Activated T-cell treated with anti-CD3 and anti-CD28 coated beads for 48 hours (primary cell): ENCODE data around the gene SPPL2C.
A peak's percentile ranks its signal among the peaks of the same experiment; 100 is the strongest.
"Not testable (repeated sequence)": the region's sequence is repeated elsewhere in the genome, so short reads cannot be mapped to it uniquely, and the experiment has no call there.

Source experiments
- DNase-seq: peaks from one replicate; pipeline ENCODE4 v3.0.0-alpha.2; 2020; ENCODE audit warnings: low read depth

The SPPL2C gene

DNA sequence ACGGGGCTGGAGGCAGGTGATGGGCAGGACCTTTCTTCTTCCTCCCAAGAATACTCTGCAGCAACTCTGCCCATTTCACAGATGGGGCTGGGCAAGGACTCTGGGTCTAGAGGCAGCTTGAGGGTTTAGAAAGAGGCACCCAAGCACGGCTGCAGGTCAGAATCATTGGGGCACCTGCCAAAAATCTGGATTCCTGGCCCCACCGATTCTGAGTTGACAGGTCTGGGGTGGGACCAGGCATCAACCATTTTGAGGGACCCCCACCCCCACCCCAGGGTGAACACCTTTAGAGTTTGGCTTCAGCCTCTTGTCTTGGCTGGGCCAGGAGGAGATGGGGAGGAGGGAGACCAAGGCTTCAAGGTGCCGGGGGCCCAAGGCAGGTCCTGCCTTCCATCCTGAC, 5.3 kb downstream of the SPPL2C start:
- no peak for DNase-seq

DNA sequence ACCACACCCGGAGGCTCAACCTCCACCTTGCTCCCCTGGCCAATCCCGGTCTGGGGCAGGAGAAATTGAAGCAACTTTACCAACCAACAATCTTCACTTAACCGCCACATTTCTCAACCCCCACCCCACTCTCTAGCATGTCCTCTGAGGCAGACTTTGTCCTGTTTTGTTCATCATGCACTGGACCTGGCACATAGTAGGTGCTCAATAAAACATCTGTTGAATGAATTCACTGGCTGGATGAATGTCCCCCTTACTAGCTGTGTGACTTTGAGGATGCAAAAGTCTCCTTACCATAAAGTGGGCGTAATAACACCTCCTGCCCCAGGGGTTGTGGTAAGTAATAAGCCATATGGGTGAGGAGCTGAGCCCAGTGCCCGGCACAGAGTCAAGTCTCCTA, 5.8 kb downstream of the SPPL2C start:
- DNase-seq = no peak

DNA sequence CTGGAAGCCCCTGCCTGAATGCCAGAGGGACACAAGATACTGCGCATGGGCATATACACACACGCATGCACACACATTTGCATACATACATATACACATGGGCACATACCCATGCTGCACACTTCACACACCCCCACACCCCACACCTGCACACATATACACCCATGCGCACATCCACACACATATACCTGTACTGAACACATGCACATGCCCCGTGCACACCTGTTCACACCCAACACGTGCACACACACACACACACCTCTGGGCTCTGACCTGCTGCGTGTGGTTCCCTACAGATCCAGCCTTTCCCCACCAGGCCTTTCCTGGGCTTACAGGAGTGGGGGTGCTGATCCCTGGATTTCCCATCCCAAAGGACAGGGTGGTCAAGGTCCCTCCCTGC, 6.3 kb downstream of the SPPL2C start:
- no peak for DNase-seq

DNA sequence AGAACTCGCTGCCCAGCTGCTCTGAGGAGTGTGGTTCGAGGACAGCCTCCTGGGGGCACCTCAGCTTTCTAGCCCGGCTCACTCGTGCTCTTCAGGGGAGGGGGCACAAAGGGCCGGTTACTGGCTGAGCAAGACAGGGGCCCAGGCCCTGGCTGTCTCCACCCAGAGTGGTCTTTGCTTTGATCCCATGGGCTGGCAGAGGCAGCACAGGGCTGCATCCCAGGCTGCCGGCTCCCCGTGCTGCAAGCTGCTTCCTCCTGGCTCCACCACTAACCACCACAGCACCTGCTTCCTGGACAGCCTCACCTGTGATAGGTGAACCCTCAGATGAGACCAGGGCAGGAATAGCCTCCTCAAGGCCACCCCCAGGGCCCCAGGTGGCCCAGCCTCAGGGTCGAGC, 6.8 kb downstream of the SPPL2C start:
- DNase-seq = no peak

DNA sequence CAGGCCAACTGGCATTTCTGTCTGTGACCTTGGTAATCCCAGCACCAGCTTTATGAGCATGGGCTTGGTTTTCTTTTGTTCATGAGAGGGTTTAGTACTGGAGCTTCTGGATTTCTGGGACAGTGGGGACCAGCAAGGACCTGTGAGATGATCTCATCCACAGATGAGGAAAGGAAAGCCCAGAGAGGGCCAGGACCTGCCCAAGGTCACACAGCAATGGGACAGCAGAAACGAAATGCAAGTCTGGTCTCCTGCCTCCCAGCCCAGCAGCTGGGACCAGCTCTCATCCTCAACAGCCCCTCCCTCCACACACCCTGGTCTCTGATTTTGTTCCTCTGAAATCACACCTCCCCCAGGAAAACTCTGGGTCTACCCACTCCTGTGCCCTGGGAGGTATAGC, 7.2 kb downstream of the SPPL2C start:
- DNase-seq = no peak

DNA sequence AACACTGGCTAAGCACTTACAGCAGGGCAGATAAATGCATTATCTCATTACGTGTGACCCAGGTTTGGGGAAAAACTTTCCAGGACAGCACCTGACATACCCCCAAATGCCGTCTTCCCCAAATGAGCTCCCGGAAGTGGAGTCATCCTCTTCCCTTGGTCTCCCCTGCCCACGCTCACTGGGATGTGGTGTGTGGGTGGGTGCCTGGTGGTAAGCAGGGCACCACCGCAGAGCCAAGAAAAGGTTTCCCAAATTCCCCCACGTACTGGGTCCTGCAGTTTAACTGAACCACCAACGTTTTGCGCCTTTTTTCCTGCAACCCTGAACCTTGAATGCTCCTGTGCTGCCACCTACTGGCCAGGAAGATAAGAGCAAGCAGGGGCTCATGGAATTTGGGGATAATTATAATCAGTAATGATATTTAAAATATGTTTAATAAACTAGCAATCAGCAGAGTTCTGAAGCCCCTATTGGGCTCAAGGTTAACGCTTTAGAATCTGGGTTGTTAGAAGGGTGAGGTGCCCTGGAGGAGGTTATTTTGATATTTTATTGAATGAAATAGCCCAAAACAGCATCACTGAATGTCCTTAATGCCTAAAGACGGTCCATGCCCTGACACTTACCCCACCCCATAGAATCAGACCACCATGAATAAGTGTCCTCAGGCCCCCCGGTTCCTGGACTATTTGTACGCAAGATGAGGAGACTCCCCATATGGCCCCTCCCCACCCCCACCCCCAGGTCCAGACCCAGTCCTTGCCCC, 8.0 kb downstream of the SPPL2C start:
- peak; percentile 43 for DNase-seq

DNA sequence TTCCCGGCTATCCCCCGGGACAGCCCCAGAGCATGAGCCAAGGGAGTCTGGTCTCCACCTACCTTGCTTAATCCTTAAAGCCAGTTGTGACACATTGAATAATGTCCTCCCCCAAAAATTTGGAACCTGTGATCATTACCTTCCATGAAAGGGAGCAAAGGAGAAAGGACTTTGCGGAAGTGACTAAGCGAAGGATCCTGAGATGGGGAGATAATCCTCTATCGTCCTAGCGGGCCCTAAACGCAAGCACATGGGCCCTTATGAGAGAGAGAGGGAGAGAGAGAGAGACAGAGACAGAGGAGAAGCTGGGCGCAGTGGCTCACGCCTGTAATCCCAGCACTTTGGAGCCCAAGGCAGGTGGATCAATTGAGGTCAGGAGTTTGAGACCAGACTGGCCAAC, 9.5 kb downstream of the SPPL2C start:
- no peak for DNase-seq

DNA sequence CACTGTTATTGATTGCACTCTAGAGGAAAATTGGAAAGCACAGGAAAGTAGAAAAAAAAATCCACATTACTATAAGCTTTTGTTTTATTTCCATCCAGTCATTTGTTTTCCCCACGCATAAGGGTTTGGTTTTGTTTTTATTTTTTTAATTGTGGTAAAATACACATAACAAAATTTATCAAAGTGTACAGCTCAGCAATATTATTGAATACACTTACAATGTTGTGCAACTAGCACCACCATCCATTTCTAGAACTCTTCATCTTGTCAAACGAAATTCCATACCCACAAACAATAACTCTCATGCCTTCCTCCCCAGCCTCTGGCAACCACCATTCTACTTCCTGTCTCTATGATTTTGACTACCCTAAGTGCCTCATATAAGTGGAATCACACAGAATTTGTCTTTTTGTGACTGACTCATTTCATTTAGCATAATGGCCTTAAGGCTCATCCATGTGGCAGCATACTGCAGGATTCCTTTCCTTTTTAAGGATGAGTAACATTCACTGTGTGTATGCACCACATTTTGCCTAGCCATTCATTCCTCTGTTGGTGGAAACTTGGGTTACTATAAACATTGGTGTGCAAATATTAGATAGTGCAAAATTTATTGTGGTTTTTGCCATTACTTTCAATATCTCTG, 11.1 kb downstream of the SPPL2C start:
- no peak for DNase-seq

DNA sequence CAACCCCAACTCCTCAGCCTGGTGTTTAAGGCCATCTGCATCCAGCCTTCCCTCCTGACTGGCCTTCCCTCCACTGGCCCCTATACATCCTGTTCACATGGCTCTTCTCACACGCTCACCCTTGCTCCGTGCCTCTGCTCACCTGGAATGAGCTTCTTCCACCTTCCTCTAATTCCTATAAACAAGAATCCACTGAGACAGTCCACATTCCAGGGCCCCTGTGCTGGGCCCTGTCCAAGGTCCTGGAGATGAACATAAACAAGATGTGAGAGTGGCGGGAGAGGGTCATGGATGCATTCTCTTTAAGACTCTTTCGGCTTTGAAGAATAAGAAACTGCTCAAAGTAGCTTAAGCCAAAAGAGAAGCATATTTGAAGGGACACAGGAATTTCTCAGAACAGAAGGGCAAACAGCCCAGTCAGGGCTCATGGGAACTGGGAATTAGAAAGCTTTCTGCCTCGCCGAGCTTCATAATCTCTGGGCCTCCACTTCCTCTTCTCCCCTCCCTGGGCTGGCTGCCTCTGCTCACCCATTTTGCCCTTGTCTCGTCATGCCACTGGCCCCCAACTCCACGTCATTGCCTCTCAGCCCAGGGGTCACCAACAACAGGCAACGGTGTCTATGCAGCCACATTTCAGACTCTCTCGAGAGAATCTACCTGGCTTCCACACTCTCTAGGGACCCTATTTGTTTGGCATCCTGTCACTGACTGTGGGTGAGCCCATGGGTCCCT, 13.5 kb downstream of the SPPL2C start:
- no peak for DNase-seq

DNA sequence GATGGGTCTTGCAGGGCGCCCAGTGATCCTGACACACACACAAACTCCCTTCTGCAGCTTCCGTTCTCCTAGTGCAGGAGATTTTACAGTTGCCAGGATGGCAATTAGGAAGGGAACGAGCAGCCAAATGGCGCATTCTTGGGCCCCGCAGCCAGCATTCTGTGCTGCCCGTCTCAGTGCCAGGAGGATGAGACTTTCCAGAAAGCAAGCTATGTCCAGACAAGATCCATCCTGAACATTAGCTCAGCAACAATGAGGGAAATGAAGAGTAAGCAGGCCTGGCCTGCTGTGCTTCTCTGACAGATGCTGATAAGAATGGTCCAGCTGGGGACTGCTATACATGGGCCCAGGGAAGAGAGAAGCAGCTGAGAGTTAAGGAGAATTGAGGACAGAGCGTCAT, 16.5 kb downstream of the SPPL2C start:
- DNase-seq = no peak

DNA sequence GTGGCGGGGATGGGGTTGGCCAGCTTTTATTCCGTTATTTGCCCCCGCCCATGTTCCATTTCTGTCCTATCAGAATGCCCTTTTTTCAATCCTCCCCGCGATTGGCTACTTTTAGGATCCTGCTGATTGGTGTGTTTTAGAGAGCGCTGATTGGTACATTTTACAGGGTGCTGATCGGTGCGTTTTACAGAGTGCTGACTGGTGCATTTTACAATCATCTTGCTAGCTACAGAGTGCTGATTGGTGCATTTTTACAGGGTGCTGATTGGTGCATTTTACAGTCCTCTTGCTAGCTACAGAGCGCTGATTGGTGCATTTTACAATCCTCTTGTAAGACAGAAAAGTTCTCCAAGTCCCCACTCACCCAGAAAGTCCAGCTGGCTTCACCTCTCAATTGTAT, 17.4 kb downstream of the SPPL2C start:
- DNase-seq = not testable (repeated sequence)

DNA sequence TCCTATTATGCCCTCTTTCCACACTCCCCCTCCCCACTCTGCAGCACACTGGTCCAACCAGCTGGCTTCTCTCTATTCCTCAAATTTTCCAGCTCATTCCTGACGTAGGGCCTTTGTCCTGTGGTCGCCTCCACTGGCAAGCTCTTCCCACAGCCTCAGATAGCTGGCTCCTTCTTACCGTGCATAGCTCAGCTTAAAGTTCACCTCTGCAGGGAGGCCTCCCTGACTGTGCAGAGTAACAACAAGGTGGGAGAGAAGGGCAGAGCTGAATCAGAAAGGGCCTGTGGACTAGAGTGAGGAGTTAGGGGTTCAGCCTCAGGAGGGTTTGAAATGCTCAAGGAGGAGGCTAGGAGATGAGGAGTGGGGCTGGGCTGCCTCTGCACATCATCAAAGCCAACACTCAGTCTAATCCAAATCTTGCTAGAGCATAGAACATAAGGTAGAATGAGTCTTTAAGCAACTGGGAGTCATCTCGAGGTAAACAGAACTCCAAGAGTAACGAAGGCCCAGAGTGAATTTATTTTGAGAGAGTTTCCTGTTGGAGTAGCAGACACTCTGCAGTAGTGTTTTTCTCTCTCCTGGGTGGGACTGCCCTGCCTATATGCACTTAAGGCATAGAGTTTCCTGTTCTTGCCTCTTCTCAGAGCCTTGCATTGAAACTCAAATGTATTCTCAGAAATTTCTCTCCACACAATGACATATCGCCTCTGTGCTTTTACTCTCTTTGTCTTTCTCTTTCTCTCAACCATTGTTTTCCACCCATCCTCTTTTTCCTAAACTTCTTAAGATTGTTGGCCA, 19.4 kb downstream of the SPPL2C start:
- DNase-seq = no peak

DNA sequence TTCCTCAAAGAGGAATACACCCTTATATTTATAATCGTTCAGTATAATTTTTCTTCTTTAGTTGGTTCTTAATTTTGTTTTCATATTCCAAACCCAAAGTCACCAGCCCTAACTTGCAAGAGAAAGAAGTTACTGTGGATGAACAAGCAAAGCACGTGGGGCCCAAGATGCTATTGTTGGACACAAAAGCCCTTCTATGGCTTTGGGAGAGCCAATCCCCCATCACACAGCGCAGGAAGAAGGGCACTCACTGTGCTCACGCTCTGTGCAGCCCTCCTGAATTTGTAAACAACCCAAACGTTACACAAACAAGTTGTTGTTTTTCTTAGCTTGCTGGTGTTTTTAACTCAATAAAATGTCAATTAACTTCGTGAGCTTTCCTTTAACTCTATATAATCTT, 22.5 kb downstream of the SPPL2C start:
- no peak for DNase-seq

DNA sequence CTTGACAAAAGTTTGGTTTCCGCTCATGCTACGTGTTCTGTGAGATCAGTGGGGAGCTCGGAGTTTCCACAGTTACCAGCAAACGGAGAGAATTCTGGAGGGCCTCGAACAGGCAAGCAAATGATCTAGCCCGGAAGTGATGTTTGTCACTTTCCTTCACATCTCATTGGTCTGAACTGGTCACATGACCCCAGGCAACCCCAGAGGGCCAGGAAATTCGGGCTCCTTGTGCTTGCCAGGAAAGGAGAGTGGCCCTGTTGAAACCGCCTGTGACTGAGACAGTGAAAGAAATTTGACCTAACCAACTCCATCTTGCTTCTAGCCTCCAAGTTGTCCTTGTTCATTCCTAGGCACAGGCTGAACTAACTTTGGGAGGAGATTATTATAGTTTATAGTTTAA, 23.0 kb downstream of the SPPL2C start:
- no peak for DNase-seq

DNA sequence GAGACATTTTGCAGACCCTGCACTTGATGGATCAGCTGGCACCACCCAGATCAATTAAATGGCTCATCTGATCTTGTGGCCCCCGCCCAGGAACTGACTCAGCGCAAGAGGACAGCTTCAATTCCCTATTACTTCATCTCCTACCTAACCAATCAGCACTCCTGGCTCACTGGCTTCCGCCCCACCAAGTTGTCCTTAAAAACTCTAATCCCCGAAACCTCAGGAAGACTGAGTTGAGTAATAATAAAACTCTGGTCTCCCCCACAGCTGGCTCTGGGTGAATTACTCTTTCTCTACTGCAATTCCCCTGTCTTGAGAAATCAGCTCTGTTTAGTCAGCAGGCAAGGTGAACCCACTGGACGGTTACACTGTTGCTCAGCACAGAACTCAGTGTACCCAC, 23.6 kb downstream of the SPPL2C start:
- DNase-seq = no peak

DNA sequence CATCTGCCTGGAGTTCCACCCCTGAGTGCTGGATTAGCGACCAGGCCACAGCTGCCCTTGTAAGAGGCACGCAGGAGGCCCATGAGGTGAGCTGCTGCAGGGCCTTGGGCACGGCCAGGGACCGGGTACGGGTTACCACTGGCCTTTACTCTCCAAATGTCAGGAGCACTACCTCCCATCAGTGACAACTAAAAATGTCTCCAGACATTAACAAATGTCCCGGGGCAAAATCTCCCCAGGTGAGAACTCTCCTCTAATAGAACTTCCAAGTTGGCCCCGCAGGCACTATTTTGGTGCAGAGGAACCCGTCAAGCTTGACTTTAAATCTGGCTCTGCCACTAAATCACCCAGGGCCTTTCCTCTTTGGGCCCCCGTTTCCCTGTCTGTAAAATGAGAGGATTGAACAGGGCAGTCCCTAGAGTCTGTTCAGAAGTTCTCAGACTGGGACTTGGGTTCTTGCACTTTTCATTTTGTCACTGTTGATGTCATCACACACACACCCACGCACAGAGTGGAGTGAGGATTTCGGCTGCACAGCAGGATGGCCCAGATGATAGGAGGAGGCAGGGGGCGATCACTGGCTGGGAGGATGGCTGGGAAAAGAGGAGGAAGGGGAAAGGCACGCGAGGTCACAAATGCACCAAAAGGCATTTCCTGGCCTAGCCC, 25.1 kb downstream of the SPPL2C start:
- no peak for DNase-seq

DNA sequence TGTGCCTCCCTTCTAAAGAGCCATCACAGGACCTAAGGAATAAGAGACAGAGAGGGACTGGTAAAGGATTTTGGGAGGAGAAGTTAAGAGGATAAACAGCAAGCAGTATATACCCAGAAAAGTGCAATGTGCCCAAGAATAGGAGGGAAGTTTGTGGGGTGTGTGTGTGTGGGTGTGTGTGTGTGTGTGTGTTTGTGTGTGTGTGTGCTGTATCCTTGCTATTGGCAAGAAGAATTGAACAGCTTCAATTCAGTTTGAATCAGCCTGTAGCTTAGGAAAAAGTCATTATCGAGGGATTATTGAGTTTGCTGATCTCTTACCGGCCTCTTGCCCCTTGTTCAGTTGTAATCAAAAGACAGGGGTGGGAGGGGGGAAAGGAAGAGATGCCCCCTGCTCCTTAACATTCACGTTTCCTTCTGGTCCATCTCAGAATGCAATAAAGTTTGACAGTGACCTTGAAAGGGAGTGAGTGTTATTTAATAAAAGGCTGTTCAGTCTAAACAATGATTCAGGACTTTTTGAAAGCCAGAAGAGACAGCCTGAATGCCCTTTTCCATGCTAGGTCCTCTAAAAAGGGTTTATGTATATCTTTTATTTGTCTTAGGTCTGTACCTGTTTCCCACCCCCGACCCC, 25.8 kb downstream of the SPPL2C start:
- no peak for DNase-seq

DNA sequence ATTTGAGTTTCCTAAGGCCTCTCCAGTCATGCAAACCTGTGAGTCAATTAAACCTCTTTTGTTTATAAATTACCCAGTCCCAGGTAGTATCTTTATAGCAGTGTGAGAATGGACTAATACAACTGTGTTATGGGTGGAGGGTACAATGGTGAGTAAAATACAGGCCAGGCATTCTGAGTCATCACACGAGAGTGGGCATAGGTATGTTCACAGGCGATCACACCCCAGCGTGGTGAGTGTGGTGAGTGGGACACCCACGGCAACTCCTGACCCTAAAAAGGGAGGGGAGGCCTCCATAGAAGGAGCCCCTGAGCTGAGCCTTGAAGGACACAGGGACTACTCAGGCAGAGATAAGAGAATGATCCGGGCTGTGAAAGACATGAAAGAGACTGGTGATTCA, 27.0 kb downstream of the SPPL2C start:
- no peak for DNase-seq

DNA sequence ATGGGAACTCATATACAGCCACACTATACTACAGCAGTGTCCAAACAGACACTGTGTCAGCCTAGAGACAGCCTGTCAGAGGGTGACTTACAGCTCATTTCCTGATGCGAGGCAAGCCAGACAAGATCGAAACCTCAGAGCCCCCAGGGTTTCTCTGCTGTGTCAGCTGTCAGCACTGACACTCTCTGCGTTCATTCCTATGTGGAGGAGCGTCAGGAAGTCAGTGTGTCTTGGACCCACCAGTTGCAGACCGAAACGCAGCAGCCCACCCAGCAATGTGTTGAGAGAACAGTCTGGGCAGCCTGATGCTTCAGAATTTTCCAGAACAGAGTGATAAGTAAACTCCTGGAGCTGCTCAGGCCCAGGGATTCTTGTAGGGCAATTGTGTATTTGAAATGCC, 29.0 kb downstream of the SPPL2C start:
- DNase-seq = no peak

DNA sequence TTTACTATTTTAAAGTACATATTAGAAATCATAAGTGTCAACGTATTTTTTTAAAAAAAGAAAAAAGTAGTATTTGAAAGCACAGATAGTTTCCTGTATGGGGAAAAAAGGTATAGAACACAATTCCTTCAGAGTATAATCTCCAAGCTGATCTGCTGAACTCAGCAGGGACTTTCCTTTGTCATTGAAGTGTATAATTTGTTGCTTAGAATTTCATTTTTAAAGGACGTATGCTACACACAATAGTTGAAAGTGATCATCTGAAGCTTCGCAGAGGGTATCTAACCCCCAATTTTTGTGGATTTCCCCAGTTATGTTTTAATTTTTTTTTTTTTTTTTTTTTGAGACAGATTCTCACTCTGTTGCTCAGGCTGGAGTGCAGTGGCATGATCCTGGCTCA, 29.5 kb downstream of the SPPL2C start:
- no peak for DNase-seq

DNA sequence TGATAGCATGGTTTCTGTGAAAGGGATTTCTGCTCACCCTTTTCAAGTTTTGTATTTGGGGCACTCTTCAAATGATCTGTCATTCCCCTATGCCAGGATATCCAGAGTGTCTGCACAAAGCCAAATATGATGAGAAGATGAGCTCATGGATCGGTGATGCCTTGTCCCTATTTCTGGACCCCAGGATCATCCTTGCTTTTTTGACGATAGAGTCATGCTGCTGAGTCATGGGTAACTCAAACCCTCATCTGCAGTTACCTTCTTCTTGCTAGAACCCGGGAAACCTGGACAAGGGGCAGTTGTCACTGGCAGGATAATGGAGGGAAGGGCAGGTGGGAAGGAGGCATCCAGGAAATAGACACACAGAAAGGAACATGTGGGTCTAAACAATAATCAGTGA, 31.9 kb downstream of the SPPL2C start:
- DNase-seq = no peak

DNA sequence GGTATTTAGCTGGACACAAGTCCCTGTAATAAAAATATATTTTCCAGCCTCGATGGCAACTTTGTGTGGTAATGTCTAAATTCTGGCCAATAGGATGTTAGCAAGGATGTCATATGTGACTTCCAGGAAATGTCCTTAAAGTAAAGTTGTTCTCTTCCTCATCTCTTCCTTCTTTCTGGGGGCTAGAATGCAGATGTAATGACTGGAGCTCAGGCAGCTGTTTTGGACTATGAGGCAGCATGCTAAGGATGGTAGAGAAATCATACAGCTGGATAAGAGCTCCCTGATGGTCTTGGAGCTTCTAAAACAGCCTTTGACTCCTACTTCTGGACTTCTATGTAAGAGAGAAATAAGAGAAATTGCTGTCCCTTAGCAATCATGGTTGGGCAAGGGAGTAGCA, 32.8 kb downstream of the SPPL2C start:
- DNase-seq = no peak
